HCT116 (cell line): ENCODE results near the gene TXNDC12. TPM values are rescaled to one million over a fixed set of nuclear protein-coding genes. Genes with fewer than 3 reads are reported as not detected.

ENCODE experiments used
- ATAC-seq: fragments of 200-7000 bp; cut with Tn5 transposase; 2 replicates; pipeline ENCODE4 v1.9.1; 2020; ENCODE audit warnings: mild to moderate bottlenecking, moderate library complexity
- BruUV-seq: library from RNA; stranded (reverse); fragments of 400-500 nt; replicated peaks from 2 replicates; lab custom pipeline; 2021; lab: Mats Ljungman, UMichigan
- CTCF ChIA-PET: fragments of 300-600 bp; sonication (Branson Sonifier 250); formaldehyde crosslinking; loops from one replicate; lab custom pipeline; 2021; ENCODE audit warnings: antibody characterized with exemption; lab: Charles Lee
- POLR2A ChIA-PET: fragments of 300-600, 350-600 bp; sonication (Branson Sonifier 250); formaldehyde crosslinking; loops from one replicate; lab custom pipeline; 2021; ENCODE audit warnings: antibody characterized with exemption; lab: Charles Lee
- RAD21 ChIA-PET, 2 experiments: fragments of 300-600 bp; sonication (Branson Sonifier 250); formaldehyde crosslinking; loops; one replicate each; lab custom pipeline; 2023; ENCODE audit warnings: low total read pairs in 2 of 2; ENCODE audit not compliant: uncharacterized antibody in 2 of 2, unreplicated experiment in 2 of 2, low non-redundant PET in 1 of 2; lab: Charles Lee
- DNase-seq: peaks from one replicate; pipeline ENCODE4 v3.0.0-alpha.2; 2010; ENCODE audit warnings: low read depth, low spot score
- H2AFZ ChIP-seq: fragments of 200-600 bp; shearing (Covaris generic), sonication (generic); 2 replicates; pipeline ENCODE4 v1.6.1; 2017; ENCODE audit warnings: low read depth, mixed run types, mixed read lengths, antibody characterized with exemption, low read length; ENCODE audit not compliant: poor library complexity, severe bottlenecking
- H3K27ac ChIP-seq: 2 replicates; pipeline ENCODE4 v1.5.1; 2012; ENCODE audit warnings: low read depth, low read length
- H3K27me3 ChIP-seq: fragments of 200-600 bp; sonication (generic); 2 replicates; pipeline ENCODE4 v1.6.1; 2016; ENCODE audit warnings: mixed run types, low read length, mixed read lengths; ENCODE audit not compliant: insufficient read depth
- H3K36me3 ChIP-seq, 2 experiments: fragments of 200-500 bp in 1 of 2; fragments of 200-600 bp in 1 of 2; sonication (Bioruptor generic) in 1 of 2; sonication (generic) in 1 of 2; 2 replicates each; pipeline versions ENCODE4 v1.5.1 to v1.6.1; 2014 to 2016; ENCODE audit warnings: low read length in 2 of 2, inconsistent platforms in 1 of 2, mixed read lengths in 1 of 2, mixed run types in 1 of 2; ENCODE audit not compliant: insufficient read depth in 2 of 2, control insufficient read depth in 1 of 2
- H3K4me1 ChIP-seq, 2 experiments: fragments of 200-600 bp in 1 of 2; sonication (generic) in 1 of 2; 2 replicates each; pipeline versions ENCODE4 v1.5.1 to v1.6.1; 2012 to 2017; ENCODE audit warnings: low read length in 2 of 2, inconsistent platforms in 1 of 2, mild to moderate bottlenecking in 1 of 2, mixed read lengths in 1 of 2, mixed run types in 1 of 2, moderate library complexity in 1 of 2; ENCODE audit not compliant: insufficient read depth in 2 of 2, control insufficient read depth in 1 of 2
- H3K4me2 ChIP-seq: fragments of 200-600 bp; sonication (generic); 2 replicates; pipeline ENCODE4 v1.6.1; 2017; ENCODE audit warnings: mixed run types, low read length, mixed read lengths
- H3K4me3 ChIP-seq, 2 experiments: fragments of 200-600 bp in 1 of 2; sonication (generic) in 1 of 2; replicated peaks in 1 of 2; 2 replicates each; pipeline ENCODE4 v1.5.1; 2011 to 2016; ENCODE audit warnings: low read length in 2 of 2, control low read depth in 1 of 2, low read depth in 1 of 2, mild to moderate bottlenecking in 1 of 2, mixed read lengths in 1 of 2, mixed run types in 1 of 2
- H3K79me2 ChIP-seq: fragments of 200-600 bp; sonication (generic); 2 replicates; pipeline ENCODE4 v1.6.1; 2017; ENCODE audit warnings: mild to moderate bottlenecking, mixed run types, low read length, moderate library complexity, mixed read lengths; ENCODE audit not compliant: insufficient read depth
- H3K9ac ChIP-seq: fragments of 200-600 bp; sonication (generic); 2 replicates; pipeline ENCODE4 v1.6.1; 2016; ENCODE audit warnings: low read length, mixed read lengths
- H3K9me2 ChIP-seq: fragments of 200-600 bp; sonication (generic), shearing (Covaris generic); 2 replicates; pipeline ENCODE4 v1.6.1; 2017; ENCODE audit warnings: mixed run types, mild to moderate bottlenecking, moderate library complexity; ENCODE audit not compliant: insufficient read depth
- H3K9me3 ChIP-seq, 2 experiments: fragments of 200-500 bp in 1 of 2; fragments of 200-600 bp in 1 of 2; sonication (Bioruptor generic) in 1 of 2; sonication (generic) in 1 of 2; 2 replicates each; pipeline ENCODE4 v1.6.1; 2014 to 2017; ENCODE audit warnings: low read length in 2 of 2, mixed read lengths in 2 of 2, inconsistent platforms in 1 of 2, low read depth in 1 of 2, mild to moderate bottlenecking in 1 of 2, mixed run types in 1 of 2, moderate library complexity in 1 of 2; ENCODE audit not compliant: control insufficient read depth in 1 of 2, insufficient read depth in 1 of 2
- H4K20me1 ChIP-seq: fragments of 200-600 bp; sonication (generic), shearing (Covaris generic); 2 replicates; pipeline ENCODE4 v1.6.1; 2017; ENCODE audit warnings: mixed run types, mild to moderate bottlenecking, moderate library complexity; ENCODE audit not compliant: insufficient read depth
- ATF3 ChIP-seq: IDR thresholded peaks from 2 replicates; pipeline ENCODE4 v1.6.1; 2012
- CBX3 ChIP-seq: IDR thresholded peaks from 2 replicates; pipeline ENCODE4 v1.6.1; 2012; ENCODE audit warnings: low read depth
- EGR1 ChIP-seq: IDR thresholded peaks from 2 replicates; pipeline ENCODE4 v1.6.1; 2012; ENCODE audit warnings: low read depth
- EZH2 ChIP-seq: fragments of 200-600 bp; sonication (generic); IDR thresholded peaks from 2 replicates; pipeline ENCODE4 v1.6.1; 2017; ENCODE audit warnings: antibody characterized with exemption, mixed run types
- EZH2phosphoT487 ChIP-seq: fragments of 200-600 bp; IDR thresholded peaks from 2 replicates; pipeline ENCODE4 v1.6.1; 2018; ENCODE audit warnings: antibody characterized with exemption, borderline replicate concordance
- FOSL1 ChIP-seq: IDR thresholded peaks from 2 replicates; pipeline ENCODE4 v1.6.1; 2012; ENCODE audit warnings: low read depth
- JUND ChIP-seq: IDR thresholded peaks from 2 replicates; pipeline ENCODE4 v1.6.1; 2012
- POLR2AphosphoS5 ChIP-seq: IDR thresholded peaks from 2 replicates; pipeline ENCODE4 v1.6.1; 2011; ENCODE audit warnings: mild to moderate bottlenecking, low read depth, low read length, moderate library complexity
- RAD21 ChIP-seq: IDR thresholded peaks from 2 replicates; pipeline ENCODE4 v1.6.1; 2012; ENCODE audit warnings: low read depth, mild to moderate bottlenecking
- SIN3A ChIP-seq: IDR thresholded peaks from 2 replicates; pipeline ENCODE4 v1.6.1; 2012; ENCODE audit warnings: low read depth
- SP1 ChIP-seq: IDR thresholded peaks from 2 replicates; pipeline ENCODE4 v1.6.1; 2012; ENCODE audit warnings: low read depth
- SRF ChIP-seq: IDR thresholded peaks from 2 replicates; pipeline ENCODE4 v1.6.1; 2012; ENCODE audit warnings: low read depth
- TCF7L2 ChIP-seq: IDR thresholded peaks from 2 replicates; pipeline ENCODE4 v1.7.0; 2011; ENCODE audit warnings: borderline replicate concordance, inconsistent platforms; ENCODE audit not compliant: insufficient read depth, insufficient read length; ENCODE audit errors: extremely low read depth
- YY1 ChIP-seq: IDR thresholded peaks from 2 replicates; pipeline ENCODE4 v1.6.1; 2011; ENCODE audit warnings: low read length, low read depth, moderate library complexity, mild to moderate bottlenecking; ENCODE audit not compliant: insufficient replicate concordance; ENCODE audit errors: extremely low read depth
- ZFX ChIP-seq: fragments of 450-650 bp; IDR thresholded peaks from 2 replicates; pipeline ENCODE4 v1.6.1; 2017
- ZNF274 ChIP-seq: fragments of 200-500 bp; sonication (Bioruptor generic); IDR thresholded peaks from 2 replicates; pipeline ENCODE4 v1.6.1; 2014; ENCODE audit warnings: mild to moderate bottlenecking, low read depth, low read length, inconsistent platforms
- intact Hi-C: fragments of 100-400 bp; cut with micrococcal nuclease; formaldehyde crosslinking; loops from 2 replicates; pipeline ENCODE4 v1.10.0; 2022
- total RNA-seq: library from RNA; stranded (reverse); gene quantifications from one replicate; pipeline ENCODE4 v1.2.1, GENCODE V29; 2021; ENCODE audit not compliant: unreplicated experiment
- TF ChIP-seq, protein P1 (sequence below): IDR thresholded peaks from 2 replicates; pipeline ENCODE4 v1.6.1; 2011; ENCODE audit warnings: mild to moderate bottlenecking, low read length, moderate library complexity; ENCODE audit not compliant: insufficient replicate concordance; ENCODE audit errors: extremely low read depth
- TF ChIP-seq, protein P2 (sequence below), 3 experiments: fragments of 200-600 bp in 1 of 3; sonication (generic) in 1 of 3; IDR thresholded peaks in 2 of 3; conservative IDR thresholded peaks in 1 of 3; 2 replicates each; pipeline ENCODE4 v1.5.1; 2012 to 2017; ENCODE audit warnings: low read depth in 2 of 3, low read length in 2 of 3, antibody characterized with exemption in 1 of 3, borderline replicate concordance in 1 of 3, control low read depth in 1 of 3, mild to moderate bottlenecking in 1 of 3, mixed read lengths in 1 of 3, mixed run types in 1 of 3, moderate library complexity in 1 of 3; ENCODE audit not compliant: insufficient read depth in 1 of 3

Gene TXNDC12
- total RNA-seq, 1 experiment from 2014 or later, result 82.8 TPM

GRCh38 chr1:52026278-52026677 lies 28.7 kb downstream of the TXNDC12 start:
- no peak for ATAC-seq
- intact Hi-C loops, result no loop called here
- BruUV-seq, result no TSS peak
- H3K36me3 ChIP-seq, result peaks cover 15 to 28% of the 10 kb centered on the region in 2 experiments; a peak in 3 of 4 replicates
- H3K27ac ChIP-seq, result no peak overlapping the region
- H4K20me1 ChIP-seq, result no peaks in the 10 kb centered on the region
- ChIA-PET RAD21 (no interaction called here), CTCF (no interaction called here), POLR2A (no interaction called here)
- peaks cover 19% of the 10 kb centered on the region for H3K79me2 ChIP-seq
- H3K9me2 ChIP-seq, result no peaks in the 10 kb centered on the region
- no peak overlapping the region for H3K4me3 ChIP-seq
- H3K4me2 ChIP-seq, result no peak overlapping the region
- no peaks in the 10 kb centered on the region for H3K27me3 ChIP-seq
- TF ChIP-seq ZFX (no peak), SRF (no peak), EGR1 (no peak), POLR2AphosphoS5 (no peak), EZH2 (no peak), CBX3 (no peak), EZH2phosphoT487 (no peak), SIN3A (no peak), TCF7L2 (no peak), YY1 (no peak), JUND (no peak), FOSL1 (no peak), SP1 (no peak), ZNF274 (no peak), ATF3 (no peak), RAD21 (no peak)
- TF ChIP-seq, protein P1, sequence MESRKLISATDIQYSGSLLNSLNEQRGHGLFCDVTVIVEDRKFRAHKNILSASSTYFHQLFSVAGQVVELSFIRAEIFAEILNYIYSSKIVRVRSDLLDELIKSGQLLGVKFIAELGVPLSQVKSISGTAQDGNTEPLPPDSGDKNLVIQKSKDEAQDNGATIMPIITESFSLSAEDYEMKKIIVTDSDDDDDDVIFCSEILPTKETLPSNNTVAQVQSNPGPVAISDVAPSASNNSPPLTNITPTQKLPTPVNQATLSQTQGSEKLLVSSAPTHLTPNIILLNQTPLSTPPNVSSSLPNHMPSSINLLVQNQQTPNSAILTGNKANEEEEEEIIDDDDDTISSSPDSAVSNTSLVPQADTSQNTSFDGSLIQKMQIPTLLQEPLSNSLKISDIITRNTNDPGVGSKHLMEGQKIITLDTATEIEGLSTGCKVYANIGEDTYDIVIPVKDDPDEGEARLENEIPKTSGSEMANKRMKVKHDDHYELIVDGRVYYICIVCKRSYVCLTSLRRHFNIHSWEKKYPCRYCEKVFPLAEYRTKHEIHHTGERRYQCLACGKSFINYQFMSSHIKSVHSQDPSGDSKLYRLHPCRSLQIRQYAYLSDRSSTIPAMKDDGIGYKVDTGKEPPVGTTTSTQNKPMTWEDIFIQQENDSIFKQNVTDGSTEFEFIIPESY, result no peak
- TF ChIP-seq, protein P2, sequence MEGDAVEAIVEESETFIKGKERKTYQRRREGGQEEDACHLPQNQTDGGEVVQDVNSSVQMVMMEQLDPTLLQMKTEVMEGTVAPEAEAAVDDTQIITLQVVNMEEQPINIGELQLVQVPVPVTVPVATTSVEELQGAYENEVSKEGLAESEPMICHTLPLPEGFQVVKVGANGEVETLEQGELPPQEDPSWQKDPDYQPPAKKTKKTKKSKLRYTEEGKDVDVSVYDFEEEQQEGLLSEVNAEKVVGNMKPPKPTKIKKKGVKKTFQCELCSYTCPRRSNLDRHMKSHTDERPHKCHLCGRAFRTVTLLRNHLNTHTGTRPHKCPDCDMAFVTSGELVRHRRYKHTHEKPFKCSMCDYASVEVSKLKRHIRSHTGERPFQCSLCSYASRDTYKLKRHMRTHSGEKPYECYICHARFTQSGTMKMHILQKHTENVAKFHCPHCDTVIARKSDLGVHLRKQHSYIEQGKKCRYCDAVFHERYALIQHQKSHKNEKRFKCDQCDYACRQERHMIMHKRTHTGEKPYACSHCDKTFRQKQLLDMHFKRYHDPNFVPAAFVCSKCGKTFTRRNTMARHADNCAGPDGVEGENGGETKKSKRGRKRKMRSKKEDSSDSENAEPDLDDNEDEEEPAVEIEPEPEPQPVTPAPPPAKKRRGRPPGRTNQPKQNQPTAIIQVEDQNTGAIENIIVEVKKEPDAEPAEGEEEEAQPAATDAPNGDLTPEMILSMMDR (IDR thresholded peaks at IDR 0.05 in 2 of 3, conservative IDR thresholded peaks at IDR 0.05 in 1 of 3; ENCODE audit: borderline replicate concordance in 1 of 3, insufficient read depth in 1 of 3, low read depth in 2 of 3, low read length in 2 of 3), result no peak
- no peaks in the 10 kb centered on the region for H3K4me1 ChIP-seq
- no peak overlapping the region for H3K9ac ChIP-seq
- DNase-seq, result no peak
- no peaks in the 10 kb centered on the region for H3K9me3 ChIP-seq
- no peak overlapping the region for H2AFZ ChIP-seq
